HEK293T (cell line): Measurements from ENCODE around the gene SLC8A3.

Source experiments
- CTCF ChIA-PET: fragments of 350-600 bp; formaldehyde crosslinking; extraction: SDS; loops from one replicate; lab custom pipeline; 2021; ENCODE audit warnings: antibody characterized with exemption, inconsistent platforms; lab: Yijun Ruan, JAX
- POLR2A ChIA-PET: fragments of 350-600 bp; formaldehyde crosslinking; extraction: SDS; loops from one replicate; lab custom pipeline; 2020; ENCODE audit warnings: antibody characterized with exemption, inconsistent platforms; lab: Yijun Ruan, JAX
- DNase-seq: peaks from one replicate; pipeline ENCODE4 v3.0.0; 2012; ENCODE audit warnings: mixed read lengths; ENCODE audit errors: extremely low spot score
- ARNT ChIP-seq: fragments of 450-650 bp; IDR thresholded peaks from 2 replicates; pipeline ENCODE4 v1.6.1; 2017; ENCODE audit warnings: mild to moderate bottlenecking
- BHLHE40 ChIP-seq: fragments of 450-650 bp; IDR thresholded peaks from 2 replicates; pipeline ENCODE4 v1.6.1; 2016; ENCODE audit warnings: mild to moderate bottlenecking, moderate library complexity, borderline replicate concordance
- CTBP1 ChIP-seq: fragments of 450-650 bp; IDR thresholded peaks from 2 replicates; pipeline ENCODE4 v1.6.1; 2016; ENCODE audit warnings: borderline replicate concordance
- ELF4 ChIP-seq: fragments of 450-650 bp; IDR thresholded peaks from 2 replicates; pipeline ENCODE4 v1.6.1; 2017; ENCODE audit warnings: antibody characterized with exemption
- FOXA1 ChIP-seq: fragments of 450-650 bp; IDR thresholded peaks from 2 replicates; pipeline ENCODE4 v1.6.1; 2016; ENCODE audit warnings: mild to moderate bottlenecking
- FOXK2 ChIP-seq: fragments of 450-650 bp; IDR thresholded peaks from 2 replicates; pipeline ENCODE4 v1.6.1; 2016; ENCODE audit warnings: mild to moderate bottlenecking
- FOXM1 ChIP-seq: fragments of 450-650 bp; IDR thresholded peaks from 2 replicates; pipeline ENCODE4 v1.6.1; 2017; ENCODE audit warnings: mild to moderate bottlenecking, borderline replicate concordance
- HDGF ChIP-seq: fragments of 450-650 bp; IDR thresholded peaks from 2 replicates; pipeline ENCODE4 v1.6.1; 2017; ENCODE audit warnings: antibody characterized with exemption, borderline replicate concordance
- L3MBTL2 ChIP-seq: fragments of 450-650 bp; conservative IDR thresholded peaks from 2 replicates; pipeline ENCODE4 v1.6.1; 2016; ENCODE audit warnings: mild to moderate bottlenecking
- LEF1 ChIP-seq: fragments of 450-650 bp; IDR thresholded peaks from 2 replicates; pipeline ENCODE4 v1.6.1; 2017; ENCODE audit warnings: mild to moderate bottlenecking, borderline replicate concordance
- NFRKB ChIP-seq: fragments of 450-650 bp; IDR thresholded peaks from 2 replicates; pipeline ENCODE4 v1.6.1; 2016; ENCODE audit warnings: mild to moderate bottlenecking, moderate library complexity
- SP1 ChIP-seq: fragments of 450-650 bp; IDR thresholded peaks from 2 replicates; pipeline ENCODE4 v1.6.1; 2017
- SUZ12 ChIP-seq: fragments of 450-650 bp; IDR thresholded peaks from 2 replicates; pipeline ENCODE4 v1.6.1; 2016; ENCODE audit warnings: mild to moderate bottlenecking
- TARDBP ChIP-seq: fragments of 450-650 bp; IDR thresholded peaks from 2 replicates; pipeline ENCODE4 v1.6.1; 2016
- ZNF384 ChIP-seq: fragments of 450-650 bp; IDR thresholded peaks from 2 replicates; pipeline ENCODE4 v1.6.1; 2016
- TF ChIP-seq, protein P1 (sequence below): fragments of 450-650 bp; IDR thresholded peaks from 2 replicates; pipeline ENCODE4 v1.6.1; 2016

Gene SLC8A3

DNA sequence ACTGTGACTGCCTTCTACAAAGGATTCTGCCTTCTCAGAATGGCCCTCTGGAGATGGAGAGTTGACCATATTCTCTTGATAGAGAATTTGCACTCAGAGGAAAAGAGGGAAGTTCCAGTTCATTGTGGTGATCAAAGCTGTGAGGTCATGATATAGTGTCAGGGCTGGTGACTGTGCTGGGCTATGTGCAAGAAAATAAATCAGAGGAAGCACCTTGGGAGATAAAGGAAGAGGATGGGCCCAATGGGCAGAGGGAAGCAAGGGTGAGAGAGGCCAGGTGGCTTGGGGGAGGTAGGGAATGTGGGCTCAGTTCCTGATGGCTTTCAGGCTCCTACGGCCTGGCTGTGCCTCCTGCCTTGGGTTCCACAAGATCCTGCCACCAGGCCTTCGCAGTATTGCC, 145.8 kb downstream of the SLC8A3 start:
- POLR2A ChIA-PET: no interaction called here

DNA sequence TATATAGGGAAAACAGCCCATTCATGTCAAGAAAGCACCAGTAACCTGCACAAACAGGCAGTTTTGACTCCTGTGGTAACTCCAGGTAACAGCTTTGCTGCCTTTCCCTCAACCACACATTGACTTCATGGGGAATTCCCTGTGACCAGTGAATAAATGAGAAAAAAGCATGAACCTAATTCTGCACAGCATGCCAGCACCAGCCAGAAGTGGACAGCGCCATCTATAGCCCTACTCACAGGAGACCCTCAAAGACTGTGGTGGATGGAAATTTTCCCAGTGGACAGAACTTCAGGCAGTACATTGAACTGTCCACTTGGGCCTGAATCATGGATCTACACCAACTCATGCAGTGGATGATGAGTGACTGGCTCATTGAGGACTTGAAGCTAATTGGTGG, 152.1 kb downstream of the SLC8A3 start:
- ChIA-PET POLR2A (no interaction called here), CTCF (no interaction called here)
- peak; percentile 22 for DNase-seq
- TF ChIP-seq TARDBP (no peak), CTBP1 (no peak), SP1 (no peak), L3MBTL2 (no peak), ZNF384 (no peak), ELF4 (no peak), HDGF (no peak), LEF1 (no peak), FOXK2 (no peak), NFRKB (no peak), BHLHE40 (no peak), FOXA1 (no peak), SUZ12 (no peak), ARNT (no peak), FOXM1 (no peak)
- TF ChIP-seq, protein P1, sequence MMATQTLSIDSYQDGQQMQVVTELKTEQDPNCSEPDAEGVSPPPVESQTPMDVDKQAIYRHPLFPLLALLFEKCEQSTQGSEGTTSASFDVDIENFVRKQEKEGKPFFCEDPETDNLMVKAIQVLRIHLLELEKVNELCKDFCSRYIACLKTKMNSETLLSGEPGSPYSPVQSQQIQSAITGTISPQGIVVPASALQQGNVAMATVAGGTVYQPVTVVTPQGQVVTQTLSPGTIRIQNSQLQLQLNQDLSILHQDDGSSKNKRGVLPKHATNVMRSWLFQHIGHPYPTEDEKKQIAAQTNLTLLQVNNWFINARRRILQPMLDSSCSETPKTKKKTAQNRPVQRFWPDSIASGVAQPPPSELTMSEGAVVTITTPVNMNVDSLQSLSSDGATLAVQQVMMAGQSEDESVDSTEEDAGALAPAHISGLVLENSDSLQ: no peak

More for the DNA sequence above, 145.8 kb downstream of the SLC8A3 start:
- CTCF ChIA-PET: interaction anchor here (1.1 to 2.6 kb wide), 2 partner anchors 31 to 168 kb away, joined by 3 to 8 read pairs; no protein-coding TSS in a partner anchor
- no peak for DNase-seq
- no peak for TF ChIP-seq FOXA1
- no peak for TF ChIP-seq NFRKB
- TF ChIP-seq TARDBP: no peak
- TF ChIP-seq, protein P1: no peak
- TF ChIP-seq FOXM1: no peak
- no peak for TF ChIP-seq HDGF
- no peak for TF ChIP-seq ELF4

DNA sequence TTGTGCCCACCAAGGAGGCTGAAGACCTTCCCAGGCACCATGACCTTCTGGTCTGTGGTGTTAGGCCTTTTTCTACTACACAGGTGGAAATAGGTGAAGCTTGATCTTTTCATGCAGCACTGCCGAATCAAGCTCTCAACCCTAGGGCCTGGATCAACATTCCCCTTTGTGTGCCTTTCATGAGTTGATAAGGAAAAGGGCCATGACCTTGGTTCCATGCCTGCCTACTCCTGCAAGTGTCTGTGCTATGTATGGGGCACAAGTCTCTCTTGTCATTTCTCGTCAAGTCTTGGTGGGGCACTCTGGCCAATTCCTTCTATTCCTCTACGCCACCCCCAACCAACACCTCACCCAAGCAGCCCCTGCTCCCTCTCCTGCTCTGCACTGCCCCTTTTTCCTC, 154.5 kb downstream of the SLC8A3 start:
- ChIA-PET POLR2A (no interaction called here), CTCF (interaction anchor here (0.6 to 2.4 kb wide), 2 partner anchors 11 to 156 kb away, joined by 3 to 6 read pairs; no protein-coding TSS in a partner anchor)
- TF ChIP-seq FOXA1 (no peak), TARDBP (no peak), SUZ12 (no peak), ZNF384 (no peak), CTBP1 (no peak), L3MBTL2 (no peak), FOXK2 (no peak), NFRKB (no peak), BHLHE40 (no peak), LEF1 (no peak), ELF4 (no peak), SP1 (no peak), FOXM1 (no peak)
- DNase-seq: no peak

DNA sequence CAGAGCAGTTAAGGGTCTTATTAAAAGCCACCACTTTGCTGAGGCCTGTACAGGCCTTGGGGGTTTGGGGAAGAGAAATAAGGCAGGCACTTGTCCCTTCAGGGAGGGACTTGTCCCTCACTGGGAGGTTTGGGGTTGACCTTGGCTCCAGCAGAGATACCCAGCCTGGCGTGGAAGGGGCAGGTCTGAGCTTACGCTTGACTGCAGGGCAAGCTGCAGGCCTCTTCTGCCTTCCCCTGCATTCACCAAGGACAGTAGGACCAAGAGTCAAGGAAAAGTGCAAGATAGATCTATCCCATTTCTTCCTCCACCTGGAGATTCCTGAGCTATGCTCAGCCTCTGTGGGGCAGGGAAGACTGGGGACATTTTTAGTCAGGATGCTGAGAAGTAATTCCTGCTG, 155.2 kb downstream of the SLC8A3 start:
- CTCF ChIA-PET: interaction anchor here (0.6 to 2.4 kb wide), 3 partner anchors 12 to 215 kb away, joined by 3 to 6 read pairs (median 4); no protein-coding TSS in a partner anchor
- no peak for TF ChIP-seq HDGF
- POLR2A ChIA-PET: no interaction called here
- no peak for DNase-seq

DNA sequence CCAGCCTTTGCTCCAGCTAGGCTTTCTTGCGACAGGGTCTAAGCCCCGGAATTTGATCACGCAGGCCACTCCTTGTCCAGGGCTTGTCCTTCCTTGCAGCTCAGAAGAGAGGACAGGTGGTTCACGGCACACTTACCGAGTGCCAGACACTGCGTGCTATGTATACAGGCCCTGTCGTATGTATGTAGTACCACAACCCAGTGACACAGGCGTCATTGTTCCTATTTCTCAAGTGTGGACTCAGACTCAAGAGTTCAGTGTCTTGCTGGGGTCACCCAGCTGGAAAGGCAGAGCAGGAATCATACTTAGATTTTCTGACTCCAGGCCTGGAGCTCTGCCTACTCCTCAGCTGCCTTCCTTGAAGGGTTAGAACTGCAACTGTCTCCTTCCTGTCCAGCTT, 155.6 kb downstream of the SLC8A3 start:
- ChIA-PET CTCF (interaction anchor here (1.3 to 2.4 kb wide), 2 partner anchors 155 to 214 kb away, joined by 4 to 6 read pairs; no protein-coding TSS in a partner anchor), POLR2A (interaction anchor here (0.8 to 0.9 kb wide), 2 partner anchors 154 to 156 kb away, joined by 3 to 4 read pairs; no protein-coding TSS in a partner anchor)
- TF ChIP-seq CTBP1 (no peak), LEF1 (no peak), SP1 (no peak), BHLHE40 (no peak), FOXK2 (no peak), SUZ12 (no peak), ARNT (no peak), ZNF384 (no peak)
- TF ChIP-seq, protein P1: no peak
- no peak for DNase-seq

DNA sequence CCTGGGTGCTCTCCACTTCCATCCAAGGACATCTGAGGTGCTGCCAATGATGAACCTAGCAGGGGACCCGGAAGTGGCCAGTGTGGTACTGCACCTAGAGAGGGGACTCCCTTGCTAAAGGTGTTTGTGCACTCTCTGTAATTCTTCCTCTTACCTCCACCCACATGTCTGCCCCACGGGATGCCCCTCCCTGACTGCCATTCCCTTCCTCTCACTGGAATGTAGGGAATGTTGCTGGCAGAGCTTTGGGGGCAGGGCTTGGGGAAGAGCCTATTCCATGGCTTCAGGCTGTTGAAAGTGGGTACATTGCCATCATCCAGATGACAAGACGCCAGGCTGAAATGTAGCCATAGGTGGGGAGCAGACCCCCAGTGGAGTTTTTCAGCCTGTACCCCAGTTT, 156.3 kb downstream of the SLC8A3 start:
- ChIA-PET POLR2A (interaction anchor here (0.8 to 0.9 kb wide), 2 partner anchors 154 to 155 kb away, joined by 3 to 4 read pairs; no protein-coding TSS in a partner anchor), CTCF (no interaction called here)
- no peak for DNase-seq
- TF ChIP-seq, protein P1: no peak
- TF ChIP-seq TARDBP (no peak), ELF4 (no peak), FOXK2 (no peak), ARNT (no peak), CTBP1 (no peak), SUZ12 (no peak), NFRKB (no peak)
